HepG2 (cell line): ENCODE data around the gene SLCO3A1. TPM values are rescaled to one million over a fixed set of nuclear protein-coding genes. Genes with fewer than 3 reads are reported as not detected.

Experiments used
- ATAC-seq: fragments of 200-7000 bp; cut with Tn5 transposase; 3 replicates; pipeline ENCODE4 v1.9.1; 2020; ENCODE audit warnings: mild to moderate bottlenecking, moderate library complexity
- BruUV-seq: library from RNA; stranded (reverse); fragments of 400-500 nt; replicated peaks from 2 replicates; lab custom pipeline; 2021; lab: Mats Ljungman, UMichigan
- CTCF ChIA-PET: fragments of 300-600 bp; formaldehyde crosslinking; extraction: SDS; loops from one replicate; lab custom pipeline; 2021; ENCODE audit warnings: low total read pairs, inconsistent platforms, low intra/inter-chr PET ratio; lab: Yijun Ruan, JAX
- POLR2A ChIA-PET: fragments of 350-600 bp; sonication (Branson Sonifier 250); formaldehyde crosslinking; loops from one replicate; lab custom pipeline; 2020; ENCODE audit warnings: antibody characterized with exemption, inconsistent platforms; lab: Yijun Ruan, JAX
- DNase-seq: peaks from one replicate; pipeline ENCODE4 v3.0.0-alpha.2; 2015; ENCODE audit warnings: low spot score
- FAIRE-seq: peaks from 3 replicates; lab custom pipeline; 2011; peaks lifted over from hg19 to GRCh38; lab: Jason Lieb, UNC
- H2AFZ ChIP-seq: one replicate; pipeline ENCODE4 v1.6.1; 2011; ENCODE audit warnings: low read length, inconsistent platforms
- H3K27ac ChIP-seq: fragments of 300-600 bp; 3 replicates; pipeline ENCODE4 v1.8.0; 2011; ENCODE audit warnings: mixed run types, mild to moderate bottlenecking, mixed read lengths, low read length, inconsistent platforms; ENCODE audit not compliant: insufficient read depth; ENCODE audit errors: extremely low read length
- H3K27me3 ChIP-seq, 2 experiments: fragments of 200-600 bp in 1 of 2; 2 replicates in 1 of 2; 3 replicates in 1 of 2; pipeline versions ENCODE4 v1.6.0 to v1.8.0; 2011; ENCODE audit warnings: low read length in 2 of 2, mild to moderate bottlenecking in 2 of 2, moderate library complexity in 2 of 2, inconsistent platforms in 1 of 2; ENCODE audit not compliant: insufficient read depth in 2 of 2, control insufficient read depth in 1 of 2
- H3K36me3 ChIP-seq, 2 experiments: fragments of 200-600 bp in 1 of 2; replicated peaks in 1 of 2; 2 replicates in 1 of 2; 3 replicates in 1 of 2; pipeline versions ENCODE4 v1.5.1 to v1.8.0; 2011; ENCODE audit warnings: low read length in 2 of 2, inconsistent platforms in 1 of 2; ENCODE audit not compliant: insufficient read depth in 2 of 2, control insufficient read depth in 1 of 2
- H3K4me1 ChIP-seq: 2 replicates; pipeline ENCODE4 v1.5.1; 2012; ENCODE audit warnings: low read length, inconsistent platforms; ENCODE audit not compliant: insufficient read depth
- H3K4me2 ChIP-seq: 2 replicates; pipeline ENCODE4 v1.6.0; 2011; ENCODE audit warnings: low read depth, low read length, inconsistent platforms
- H3K4me3 ChIP-seq, 3 experiments: fragments of 200-600 bp in 1 of 3; sonication (generic), shearing (Covaris generic) in 1 of 3; replicated peaks in 1 of 3; 2 replicates each; pipeline ENCODE4 v1.5.1; 2011 to 2016; ENCODE audit warnings: low read length in 3 of 3, inconsistent platforms in 2 of 3, low read depth in 2 of 3, mild to moderate bottlenecking in 2 of 3, control low read depth in 1 of 3, mixed read lengths in 1 of 3; ENCODE audit not compliant: insufficient read depth in 1 of 3
- H3K79me2 ChIP-seq: one replicate; pipeline ENCODE4 v1.6.1; 2011; ENCODE audit warnings: low read length, inconsistent platforms; ENCODE audit not compliant: insufficient read depth
- H3K9ac ChIP-seq: 2 replicates; pipeline ENCODE4 v1.6.0; 2011; ENCODE audit warnings: mild to moderate bottlenecking, low read depth, low read length, inconsistent platforms; ENCODE audit not compliant: insufficient read depth
- H3K9me3 ChIP-seq: 2 replicates; pipeline ENCODE4 v1.5.1; 2012; ENCODE audit warnings: mild to moderate bottlenecking, low read length
- H4K20me1 ChIP-seq: 2 replicates; pipeline ENCODE4 v1.6.0; 2011; ENCODE audit warnings: inconsistent platforms, mild to moderate bottlenecking, low read length, moderate library complexity; ENCODE audit not compliant: insufficient read depth
- BCL6 ChIP-seq: IDR thresholded peaks from 2 replicates; pipeline ENCODE4 v1.6.1; 2016; ENCODE audit warnings: missing genetic modification reagents, missing compliant biosample characterization
- BRCA1 ChIP-seq: sonication (generic); formaldehyde crosslinking; IDR thresholded peaks from 2 replicates; pipeline ENCODE4 v1.4.0; 2020; ENCODE audit warnings: missing genetic modification reagents
- CHD2 ChIP-seq: IDR thresholded peaks from 2 replicates; pipeline ENCODE4 v1.6.1; 2011; ENCODE audit warnings: low read depth, low read length, improper control_type of control experiment
- KDM5A ChIP-seq: fragments of 200-600 bp; sonication (generic); IDR thresholded peaks from 2 replicates; pipeline ENCODE4 v1.7.0; 2018; ENCODE audit warnings: antibody characterized with exemption, mild to moderate bottlenecking, low read length, borderline replicate concordance
- SUZ12 ChIP-seq: fragments of 150-350 bp; IDR thresholded peaks from 2 replicates; pipeline ENCODE4 v1.6.1; 2014; ENCODE audit warnings: low read depth, low read length
- TCF12 ChIP-seq, 2 experiments: fragments of 450-650 bp in 1 of 2; sonication (generic) in 1 of 2; formaldehyde crosslinking in 1 of 2; IDR thresholded peaks; 2 replicates each; pipeline versions ENCODE4 v1.6.1 to v1.8.0; 2017 to 2022; ENCODE audit warnings: antibody characterized with exemption in 1 of 2, mild to moderate bottlenecking in 1 of 2, missing genetic modification reagents in 1 of 2, moderate library complexity in 1 of 2
- ZBTB40 ChIP-seq, 2 experiments: fragments of 450-650 bp in 1 of 2; sonication (generic) in 1 of 2; formaldehyde crosslinking in 1 of 2; IDR thresholded peaks; 2 replicates each; pipeline versions ENCODE4 v1.6.1 to v1.8.0; 2016 to 2022; ENCODE audit warnings: antibody characterized with exemption in 1 of 2, mild to moderate bottlenecking in 1 of 2, missing genetic modification reagents in 1 of 2
- ZNF543 ChIP-seq: sonication (generic); formaldehyde crosslinking; IDR thresholded peaks from 2 replicates; pipeline ENCODE4 v1.4.0; 2020; ENCODE audit warnings: mild to moderate bottlenecking, missing genetic modification reagents
- ZNF550 ChIP-seq: sonication (generic); formaldehyde crosslinking; IDR thresholded peaks from 2 replicates; pipeline ENCODE4 v1.4.0; 2020; ENCODE audit warnings: mild to moderate bottlenecking, missing genetic modification reagents, borderline replicate concordance
- ZNF7 ChIP-seq: IDR thresholded peaks from 2 replicates; pipeline ENCODE4 v1.6.1; 2016; ENCODE audit warnings: missing biosample characterization, missing genetic modification reagents
- ZNF788 ChIP-seq: sonication (generic); formaldehyde crosslinking; IDR thresholded peaks from 2 replicates; pipeline ENCODE4 v1.5.0; 2020; ENCODE audit warnings: mild to moderate bottlenecking, missing genetic modification reagents, borderline replicate concordance
- WGBS: methylation state at CpG from one replicate; pipeline ENCODE4 v1.1.6; 2017; ENCODE audit warnings: low lambda C conversion rate; 5-methylcytosine and 5-hydroxymethylcytosine counted together
- in situ Hi-C: cut with HindIII; loops from 2 replicates; pipeline ENCODE4 v1.10.0; 2017; ENCODE audit warnings: low pct_unique_long_range_greater_than_20kb; ENCODE audit not compliant: extremely low pct_ligation_motif_present
- intact Hi-C: fragments of 100-400 bp; cut with micrococcal nuclease; formaldehyde crosslinking; loops from one replicate; pipeline ENCODE4 v1.10.0; 2022; ENCODE audit not compliant: unreplicated experiment
- polyA plus RNA-seq, 8 experiments: library from polyadenylated mRNA; depleted of rRNA in 3 of 8; stranded (reverse) in 7 of 8; unstranded in 1 of 8; fragments of >200 nt; fragmentation: Illumina TruSeq in 4 of 8; extraction: Trizol in 4 of 8; gene quantifications; 2 replicates each; pipeline versions ENCODE4 v1.2.1 to v1.2.3, GENCODE V29; 2011 to 2016; ENCODE audit warnings: low read depth in 4 of 8, missing spikeins in 1 of 8, mixed read lengths in 1 of 8; ENCODE audit not compliant: insufficient read depth in 1 of 8
- total RNA-seq, 5 experiments: library from RNA; depleted of rRNA; stranded (reverse); fragments of >200 nt; fragmentation: Illumina TruSeq; extraction: Trizol; gene quantifications; 2 replicates each; pipeline ENCODE4 v1.2.3, GENCODE V29; 2016; ENCODE audit warnings: low read depth in 1 of 5
- TF ChIP-seq, protein P1 (sequence below): sonication (generic); formaldehyde crosslinking; IDR thresholded peaks from 2 replicates; pipeline ENCODE4 v1.4.0; 2020; ENCODE audit warnings: mild to moderate bottlenecking, missing genetic modification reagents

SLCO3A1 gene
- total and polyA plus RNA-seq, 2 of the 13 experiments (the other 11 are each of a cell fraction or from before 2014, with no cell fraction given): 0.02 TPM; not detected in 1

GRCh38 chr15:92019706-92020105 lies 166.2 kb downstream of the SLCO3A1 start:
- intact Hi-C loops: no loop called here
- CTCF ChIA-PET: no interaction called here
- ATAC-seq (no peak), DNase-seq (no peak), FAIRE-seq (no peak)
- no peak overlapping the region for H2AFZ ChIP-seq
- no peak overlapping the region for H3K9ac ChIP-seq
- H3K27ac ChIP-seq: no peak overlapping the region
- in situ Hi-C loops: no loop called here
- no peak overlapping the region for H3K4me3 ChIP-seq
- no TSS peak for BruUV-seq
- peaks cover 0 to 3% of the 10 kb centered on the region in 2 experiments; a peak in 2 of 5 replicates for H3K27me3 ChIP-seq
- H4K20me1 ChIP-seq: no peaks in the 10 kb centered on the region
- 0% methylated on average over 3 of the region's 7 CpGs for WGBS
- H3K79me2 ChIP-seq: no peaks in the 10 kb centered on the region
- no peaks in the 10 kb centered on the region for H3K4me1 ChIP-seq
- POLR2A ChIA-PET: no interaction called here
- H3K36me3 ChIP-seq: no peaks in the 10 kb centered on the region
- no peak overlapping the region for H3K4me2 ChIP-seq
- no peaks in the 10 kb centered on the region for H3K9me3 ChIP-seq
- no peak for TF ChIP-seq ZBTB40 (IDR thresholded peaks at IDR 0.05)
- TF ChIP-seq ZBTB40 (CRISPR knock-in tag; IDR thresholded peaks at IDR 0.05): no peak
- no peak for TF ChIP-seq ZNF550 (CRISPR knock-in tag)
- no peak for TF ChIP-seq ZNF788 (CRISPR knock-in tag)
- TF ChIP-seq ZNF543 (CRISPR knock-in tag): no peak
- TF ChIP-seq CHD2: no peak
- no peak for TF ChIP-seq SUZ12
- no peak for TF ChIP-seq ZNF7 (CRISPR knock-in tag)
- no peak for TF ChIP-seq KDM5A
- no peak for TF ChIP-seq TCF12 (IDR thresholded peaks at IDR 0.05)
- TF ChIP-seq TCF12 (CRISPR knock-in tag; IDR thresholded peaks at IDR 0.05): no peak
- no peak for TF ChIP-seq BRCA1 (CRISPR knock-in tag)
- TF ChIP-seq, protein P1, sequence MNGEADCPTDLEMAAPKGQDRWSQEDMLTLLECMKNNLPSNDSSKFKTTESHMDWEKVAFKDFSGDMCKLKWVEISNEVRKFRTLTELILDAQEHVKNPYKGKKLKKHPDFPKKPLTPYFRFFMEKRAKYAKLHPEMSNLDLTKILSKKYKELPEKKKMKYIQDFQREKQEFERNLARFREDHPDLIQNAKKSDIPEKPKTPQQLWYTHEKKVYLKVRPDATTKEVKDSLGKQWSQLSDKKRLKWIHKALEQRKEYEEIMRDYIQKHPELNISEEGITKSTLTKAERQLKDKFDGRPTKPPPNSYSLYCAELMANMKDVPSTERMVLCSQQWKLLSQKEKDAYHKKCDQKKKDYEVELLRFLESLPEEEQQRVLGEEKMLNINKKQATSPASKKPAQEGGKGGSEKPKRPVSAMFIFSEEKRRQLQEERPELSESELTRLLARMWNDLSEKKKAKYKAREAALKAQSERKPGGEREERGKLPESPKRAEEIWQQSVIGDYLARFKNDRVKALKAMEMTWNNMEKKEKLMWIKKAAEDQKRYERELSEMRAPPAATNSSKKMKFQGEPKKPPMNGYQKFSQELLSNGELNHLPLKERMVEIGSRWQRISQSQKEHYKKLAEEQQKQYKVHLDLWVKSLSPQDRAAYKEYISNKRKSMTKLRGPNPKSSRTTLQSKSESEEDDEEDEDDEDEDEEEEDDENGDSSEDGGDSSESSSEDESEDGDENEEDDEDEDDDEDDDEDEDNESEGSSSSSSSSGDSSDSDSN (CRISPR knock-in tag): no peak
- TF ChIP-seq BCL6 (CRISPR knock-in tag): no peak
